HG02763 (cell line): Measurements from ENCODE around the gene MYL5.
"Not testable (repeated sequence)": the region's sequence is repeated elsewhere in the genome, so short reads cannot be mapped to it uniquely, and the experiment has no call there.

Experiments used
- ATAC-seq: cut with Tn5 transposase; IDR thresholded peaks from one replicate; pipeline ENCODE4 v1.9.1; 2021; ENCODE audit warnings: mild to moderate bottlenecking, moderate library complexity; ENCODE audit not compliant: unreplicated experiment

MYL5 gene, protein sequence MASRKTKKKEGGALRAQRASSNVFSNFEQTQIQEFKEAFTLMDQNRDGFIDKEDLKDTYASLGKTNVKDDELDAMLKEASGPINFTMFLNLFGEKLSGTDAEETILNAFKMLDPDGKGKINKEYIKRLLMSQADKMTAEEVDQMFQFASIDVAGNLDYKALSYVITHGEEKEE

DNA sequence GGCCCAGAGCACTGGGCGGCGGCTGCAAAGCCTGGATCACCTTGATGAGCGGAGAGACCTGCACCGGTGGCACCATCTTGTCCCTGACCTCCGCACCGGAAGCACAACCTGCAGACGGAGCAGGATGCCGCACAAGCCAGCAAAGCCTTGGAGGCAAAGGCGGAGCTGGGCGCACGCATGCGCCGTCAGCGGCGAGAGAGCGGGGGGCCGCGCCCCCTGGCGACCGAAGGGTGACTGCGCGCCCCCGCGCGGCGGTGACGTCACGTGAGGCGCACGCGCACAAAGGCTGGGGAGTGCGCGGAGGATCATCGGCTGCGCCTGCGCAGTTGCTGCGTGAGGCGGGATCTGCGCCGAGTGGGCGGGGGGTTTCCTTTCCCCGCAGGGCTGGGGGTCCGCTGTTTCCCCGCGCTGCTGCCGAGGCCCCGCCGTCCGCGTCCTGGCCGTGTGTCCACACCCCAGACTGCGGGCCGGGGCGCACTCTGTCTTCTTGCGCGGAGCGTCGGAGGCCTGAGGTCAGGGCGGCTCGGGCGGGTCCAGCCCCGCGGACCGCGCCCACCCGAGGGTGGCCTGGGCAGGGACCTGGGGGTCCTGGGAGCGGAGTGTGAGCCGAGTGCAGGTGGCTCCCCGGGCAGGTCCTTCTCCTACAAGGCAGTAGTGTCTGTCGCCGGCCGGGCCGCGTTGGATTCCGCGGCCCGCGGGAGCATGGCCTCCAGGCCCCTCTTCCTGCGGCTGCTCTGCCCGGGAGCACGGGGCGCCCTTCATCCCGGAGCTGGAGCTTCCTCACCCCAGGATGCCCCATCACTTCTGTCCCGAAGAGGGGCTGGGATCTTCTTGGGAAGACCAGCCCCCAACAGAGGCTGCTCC, at the start of gene MYL5, which contains the start of gene ATP5ME:
Gene MYL5 (plus strand): TSS at position 371 of the 864 bp plus-strand sequence. CDS start 3,485 bp downstream, outside the sequence.
Gene ATP5ME (minus strand): TSS at position 105 of the 864 bp plus-strand sequence. CDS start 29 bp downstream, at position 76.
- peak; percentile 73 for ATAC-seq

GRCh38 chr4:624705-625590, 49.4 kb upstream of the MYL5 start, which contains the start of gene PDE6B:
PDE6B (plus strand) TSS chr4:625573; CDS start chr4:625627, 54 bp downstream.
- ATAC-seq = no peak

GRCh38 chr4:625631-626161, 48.6 kb upstream of the MYL5 start:
- ATAC-seq = no peak

DNA sequence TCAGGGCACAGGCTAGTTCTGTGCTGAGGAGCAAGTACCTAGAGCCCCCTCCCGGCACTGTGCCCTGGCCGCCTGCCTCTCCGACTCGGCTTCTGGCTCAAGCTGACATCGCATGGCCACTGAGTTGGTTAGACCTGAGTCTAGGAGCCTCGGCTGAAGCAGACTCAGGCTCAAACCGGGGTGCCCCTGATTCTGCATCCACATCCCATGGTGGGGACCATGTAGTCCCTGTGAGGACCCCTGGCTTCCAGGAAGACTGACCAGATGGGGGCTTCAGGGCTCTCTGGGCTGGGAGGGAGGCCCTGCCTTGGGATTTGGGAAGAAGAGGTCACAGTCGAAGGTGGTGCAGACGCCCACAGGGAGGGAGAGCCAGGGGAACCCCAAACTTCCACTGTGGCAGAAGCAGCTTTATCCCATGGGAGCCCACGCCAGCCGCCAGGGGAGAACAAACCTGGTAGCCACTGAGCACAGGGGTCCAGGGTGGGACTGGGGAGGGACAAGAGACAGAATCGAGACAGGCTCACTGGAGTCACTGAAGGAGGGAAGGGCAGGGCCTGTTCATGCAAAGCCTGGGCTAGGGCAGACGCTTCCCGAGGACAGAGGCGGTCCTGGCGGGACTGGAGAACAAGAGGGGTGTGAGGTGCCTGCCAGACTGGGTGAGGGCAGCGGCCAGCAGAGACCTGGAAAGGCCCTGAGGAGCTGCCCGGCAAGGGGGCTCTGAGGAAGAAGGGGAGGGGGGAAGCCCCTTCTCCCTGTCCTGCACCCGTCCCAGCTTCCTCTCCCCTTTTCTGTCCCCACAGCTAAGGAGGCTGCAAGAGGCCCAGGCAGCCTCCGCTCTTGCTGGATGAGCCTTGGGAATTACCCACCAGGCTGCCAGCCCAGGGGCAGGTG, 47.9 kb upstream of the MYL5 start:
- ATAC-seq = no peak

- ATAC-seq = no peak
Measured at GRCh38 chr4:627347-628125, 46.8 kb upstream of the MYL5 start.

- ATAC-seq = no peak
Measured at GRCh38 chr4:628311-628741, 46.0 kb upstream of the MYL5 start.

GRCh38 chr4:628821-629635, 45.3 kb upstream of the MYL5 start:
- ATAC-seq = no peak

DNA sequence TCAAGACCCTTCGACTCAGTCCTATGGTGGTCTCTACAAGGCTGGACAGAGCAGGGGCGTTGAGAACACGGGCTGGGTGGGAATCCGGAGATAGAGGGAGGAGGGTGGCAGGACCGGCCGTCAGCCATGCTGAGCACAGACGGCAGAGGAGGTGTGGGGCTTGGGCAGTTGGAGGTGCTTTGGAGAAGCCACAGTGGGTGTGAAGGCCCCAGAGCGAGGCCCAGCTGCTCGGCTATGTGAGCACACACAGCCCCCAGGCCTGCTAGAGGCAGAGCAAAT, 44.8 kb upstream of the MYL5 start:
- ATAC-seq = no peak

GRCh38 chr4:629915-630641, 44.3 kb upstream of the MYL5 start:
- no peak for ATAC-seq

DNA sequence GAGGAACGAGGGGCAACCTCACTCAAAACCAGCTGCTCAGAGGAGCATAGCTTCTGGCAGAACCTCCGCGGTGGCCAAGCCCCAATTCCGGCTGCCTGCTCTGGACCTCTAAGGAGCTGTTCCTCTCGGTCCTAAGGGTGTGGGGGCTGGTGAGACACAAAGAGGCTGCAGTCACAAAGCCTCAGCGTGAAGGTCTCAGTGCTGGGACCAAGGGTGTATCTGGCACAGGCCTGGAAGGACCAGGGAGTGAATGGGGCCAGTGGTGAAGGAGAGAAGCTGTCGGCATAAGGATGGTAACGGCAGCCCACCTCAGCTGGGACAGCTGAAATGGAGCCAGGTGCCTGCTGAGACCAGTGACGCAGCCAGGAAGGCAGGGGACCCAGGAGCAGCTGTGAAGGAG, 43.7 kb upstream of the MYL5 start:
- no peak for ATAC-seq

- ATAC-seq = no peak
Measured at GRCh38 chr4:632196-632790, 42.0 kb upstream of the MYL5 start.

DNA sequence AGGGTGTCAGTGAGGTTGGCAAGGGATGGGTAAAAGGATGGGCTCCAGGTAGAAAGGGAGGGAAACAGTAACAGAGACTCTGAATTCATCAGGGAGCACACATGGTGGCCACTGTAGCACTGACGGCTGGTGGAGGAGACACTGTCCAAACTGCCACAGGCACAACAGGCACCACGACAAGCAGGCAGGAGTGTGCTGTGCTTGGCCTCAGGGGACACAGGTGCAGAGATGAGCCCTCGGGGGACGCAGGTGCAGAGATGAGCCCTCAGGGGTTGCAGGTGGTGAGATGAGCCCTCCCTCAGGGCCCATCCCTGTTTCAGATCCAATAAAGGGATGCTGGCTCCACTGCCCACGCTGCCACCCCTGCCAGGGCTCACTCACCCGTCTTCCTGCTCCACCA, 41.4 kb upstream of the MYL5 start:
- ATAC-seq = no peak

DNA sequence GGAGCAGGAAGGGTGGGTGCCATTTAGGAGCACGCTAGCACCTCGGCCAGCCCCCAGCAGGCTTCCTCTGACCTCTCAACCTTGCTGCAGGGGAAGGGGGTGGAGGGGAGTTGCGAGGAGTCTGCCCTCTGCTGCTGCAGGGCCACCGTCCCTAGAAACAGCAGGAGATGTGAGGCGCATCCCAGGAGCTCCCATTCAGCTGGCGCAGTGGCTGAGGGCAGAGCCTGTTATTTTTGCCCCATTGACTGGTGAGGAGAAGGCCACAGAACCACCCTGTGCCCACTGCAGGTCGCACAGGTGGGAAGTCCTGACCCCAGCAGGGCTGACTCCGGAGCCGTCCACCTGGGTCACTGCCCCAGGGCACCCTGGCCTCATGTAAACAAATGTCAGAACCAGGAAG, 40.9 kb upstream of the MYL5 start:
- ATAC-seq = no peak

DNA sequence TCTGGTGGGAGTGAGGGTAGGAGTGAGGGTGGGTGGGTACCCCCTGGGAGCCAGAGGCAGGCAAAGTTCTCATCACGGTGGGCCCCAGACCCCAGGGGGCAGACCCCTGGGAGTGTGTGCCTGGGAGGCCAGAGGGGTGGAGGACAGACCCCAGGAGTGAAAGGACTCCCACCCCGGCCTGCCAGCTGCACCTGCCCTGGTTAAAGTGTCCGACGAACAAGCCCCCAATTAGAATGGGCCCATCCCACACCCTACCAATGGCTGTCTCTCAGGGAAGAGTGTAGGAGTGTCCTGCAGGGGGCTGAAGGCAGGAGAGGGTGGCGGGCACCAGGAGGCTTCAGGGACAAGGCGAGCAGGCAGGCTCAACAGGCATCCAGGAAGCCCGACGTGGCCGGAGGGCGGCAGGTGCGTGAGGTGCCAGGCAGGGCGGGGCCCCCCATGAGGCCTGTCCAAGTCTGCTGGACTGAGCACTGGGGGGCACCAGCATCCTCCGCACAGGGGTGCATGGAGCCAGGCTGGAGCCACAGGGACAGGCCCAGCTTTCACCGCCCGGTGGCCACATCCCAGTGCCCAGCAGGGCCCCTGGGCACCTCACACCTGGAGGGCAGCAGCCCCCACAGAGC, 40.3 kb upstream of the MYL5 start:
- no peak for ATAC-seq

DNA sequence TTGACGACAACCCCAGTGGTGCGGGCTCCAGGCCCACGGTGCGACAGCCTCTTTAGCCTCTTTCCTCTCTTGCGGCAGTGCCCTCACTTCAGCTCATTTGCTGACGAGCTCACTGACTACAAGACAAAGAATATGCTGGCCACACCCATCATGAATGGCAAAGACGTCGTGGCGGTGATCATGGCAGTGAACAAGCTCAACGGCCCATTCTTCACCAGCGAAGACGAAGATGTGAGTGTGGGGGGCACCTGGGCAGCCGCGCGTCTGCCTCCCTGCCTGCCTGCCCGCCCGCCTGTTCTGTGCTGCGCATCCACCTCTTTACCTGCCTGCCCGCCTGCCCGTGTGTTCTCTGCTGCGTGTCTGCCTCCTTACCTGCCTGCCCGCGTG, 39.8 kb upstream of the MYL5 start:
- ATAC-seq = no peak

DNA sequence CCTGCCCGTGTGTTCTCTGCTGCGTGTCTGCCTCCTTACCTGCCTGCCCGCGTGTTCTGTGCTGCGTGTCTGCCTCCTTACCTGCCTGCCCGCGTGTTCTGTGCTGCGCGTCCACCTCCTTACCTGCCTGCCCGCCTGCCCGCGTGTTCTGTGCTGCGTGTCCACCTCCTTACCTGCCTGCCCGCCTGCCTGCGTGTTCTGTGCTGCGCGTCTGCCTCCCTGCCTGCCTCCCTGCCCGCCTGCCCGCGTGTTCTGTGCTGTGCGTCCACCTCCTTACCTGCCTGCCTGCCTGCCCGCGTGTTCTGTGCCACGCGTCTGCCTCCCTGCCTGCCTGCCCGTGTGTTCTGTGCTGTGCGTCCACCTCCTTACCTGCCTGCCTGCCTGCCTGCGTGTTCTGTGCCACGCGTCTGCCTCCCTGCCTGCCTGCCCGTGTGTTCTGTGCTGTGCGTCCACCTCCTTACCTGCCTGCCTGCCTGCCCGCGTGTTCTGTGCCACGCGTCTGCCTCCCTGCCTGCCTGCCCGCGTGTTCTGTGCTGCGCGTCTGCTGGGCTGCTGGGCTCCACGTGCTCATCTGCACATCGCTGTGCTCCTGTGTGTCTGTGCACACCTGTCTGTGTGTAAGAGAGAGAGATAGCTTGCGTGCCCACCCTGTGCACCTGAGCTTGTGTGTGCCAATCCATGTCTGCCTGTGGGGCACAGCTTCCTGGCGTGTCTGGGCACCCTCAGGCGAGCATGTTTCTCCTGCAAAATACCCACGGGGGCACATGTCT, 39.1 kb upstream of the MYL5 start:
- not testable (repeated sequence) for ATAC-seq
